ENCODE measurements around the gene EPAS1. TPM values are rescaled to one million over a fixed set of nuclear protein-coding genes. Genes with fewer than 3 reads are reported as not detected.

Gene EPAS1
- total and polyA plus RNA-seq, 12 donors, result 25.2 to 307 (median 175) TPM

- DNase-seq, result no peak
- TF ChIP-seq POLR2A (IDR thresholded peaks at IDR 0.05) (no peak), CTCF (IDR thresholded peaks at IDR 0.05) (no peak)
- peaks cover 3 to 5% of the 10 kb centered on the region in 2 donors for H3K4me1 ChIP-seq (replicated peaks in 1 of 2)
- no peak overlapping the region for H3K4me3 ChIP-seq
- H3K36me3 ChIP-seq (replicated peaks in 1 of 2), result no peaks in the 10 kb centered on the region
- intact Hi-C loops (cut with DNase I), result no loop called here
- H3K27me3 ChIP-seq, result no peaks in the 10 kb centered on the region
- no peaks in the 10 kb centered on the region for H3K9me3 ChIP-seq (replicated peaks in 1 of 3)
- WGBS, 4 donors, result 79 to 100% (median 83%) methylated on average over 1 to 2 of the region's 2 CpGs
- H3K27ac ChIP-seq, result no peak overlapping the region
Observed at GRCh38 chr2:46262248-46262938, 34.8 kb upstream of the EPAS1 start.

- Histone ChIP-seq H3K4me1 (replicated peaks in 1 of 2) (peaks cover 3 to 5% of the 10 kb centered on the region in 2 donors), H3K27me3 (no peaks in the 10 kb centered on the region), H3K36me3 (replicated peaks in 1 of 2) (no peaks in the 10 kb centered on the region), H3K4me3 (no peak overlapping the region), H3K9me3 (replicated peaks in 1 of 3) (no peaks in the 10 kb centered on the region), H3K27ac (no peak overlapping the region)
- WGBS, 4 donors, result 84 to 93% (median 86%) methylated on average over 1 of the region's 1 CpG
- TF ChIP-seq CTCF (IDR thresholded peaks at IDR 0.05), result no peak
- TF ChIP-seq POLR2A (IDR thresholded peaks at IDR 0.05), result no peak
- DNase-seq, result no peak
- intact Hi-C loops (cut with DNase I), result no loop called here
Observed at GRCh38 chr2:46263347-46263746, 33.9 kb upstream of the EPAS1 start.

- H3K27me3 ChIP-seq, result no peaks in the 10 kb centered on the region
- intact Hi-C loops (cut with DNase I), result no loop called here
- TF ChIP-seq POLR2A (IDR thresholded peaks at IDR 0.05), result no peak
- TF ChIP-seq CTCF (IDR thresholded peaks at IDR 0.05), result no peak
- DNase-seq, result no peak
- no peak overlapping the region for H3K4me3 ChIP-seq
- H3K9me3 ChIP-seq (replicated peaks in 1 of 3), result no peaks in the 10 kb centered on the region
- H3K36me3 ChIP-seq (replicated peaks in 1 of 2), result no peaks in the 10 kb centered on the region
- WGBS, 4 donors, result 73 to 87% (median 80%) methylated on average over 2 of the region's 2 CpGs
- H3K27ac ChIP-seq, result no peak overlapping the region
- peaks cover under 1 to 3% of the 10 kb centered on the region in 2 donors for H3K4me1 ChIP-seq (replicated peaks in 1 of 2)
Observed at GRCh38 chr2:46264447-46264846, 32.8 kb upstream of the EPAS1 start.

- H3K27me3 ChIP-seq, result no peaks in the 10 kb centered on the region
- no peak for DNase-seq
- no peaks in the 10 kb centered on the region for H3K4me1 ChIP-seq (replicated peaks in 1 of 2)
- TF ChIP-seq CTCF (IDR thresholded peaks at IDR 0.05) (no peak), POLR2A (IDR thresholded peaks at IDR 0.05) (no peak)
- no peak overlapping the region for H3K4me3 ChIP-seq
- no peaks in the 10 kb centered on the region for H3K36me3 ChIP-seq (replicated peaks in 1 of 2)
- no peak overlapping the region for H3K27ac ChIP-seq
- intact Hi-C loops (cut with DNase I), result no loop called here
- no peaks in the 10 kb centered on the region for H3K9me3 ChIP-seq (replicated peaks in 1 of 3)
- WGBS, 4 donors, result 83 to 88% (median 85%) methylated on average over 5 of the region's 5 CpGs
Observed at GRCh38 chr2:46266134-46266533, 31.1 kb upstream of the EPAS1 start.

All from adrenal gland (tissue), 12 donors.